Endothelial cell (in vitro differentiated cells): ENCODE data around the gene MICAL3. TPM values are rescaled to one million over a fixed set of nuclear protein-coding genes. Genes with fewer than 3 reads are reported as not detected.

Source experiments
- DNase-seq: peaks from one replicate; pipeline ENCODE4 v3.0.0; 2021; ENCODE audit warnings: low spot score
- H3K27ac Mint-ChIP-seq: one replicate; pipeline ENCODE4 v1.8.0; 2021; ENCODE audit warnings: mixed read lengths, inconsistent platforms; ENCODE audit not compliant: unreplicated experiment
- H3K27me3 Mint-ChIP-seq: one replicate; pipeline ENCODE4 v1.8.0; 2021; ENCODE audit warnings: mild to moderate bottlenecking, moderate library complexity, mixed read lengths, inconsistent platforms; ENCODE audit not compliant: unreplicated experiment
- H3K36me3 Mint-ChIP-seq: one replicate; pipeline ENCODE4 v1.8.0; 2021; ENCODE audit warnings: mild to moderate bottlenecking, low read depth, mixed read lengths, inconsistent platforms; ENCODE audit not compliant: unreplicated experiment
- H3K4me1 Mint-ChIP-seq: one replicate; pipeline ENCODE4 v1.8.0; 2021; ENCODE audit warnings: mild to moderate bottlenecking, mixed read lengths, inconsistent platforms; ENCODE audit not compliant: unreplicated experiment
- H3K4me3 Mint-ChIP-seq: one replicate; pipeline ENCODE4 v1.8.0; 2021; ENCODE audit warnings: mild to moderate bottlenecking, mixed read lengths, inconsistent platforms; ENCODE audit not compliant: unreplicated experiment
- H3K9me3 Mint-ChIP-seq: one replicate; pipeline ENCODE4 v1.8.0; 2021; ENCODE audit warnings: mixed read lengths, inconsistent platforms; ENCODE audit not compliant: unreplicated experiment
- CTCF ChIP-seq: fragments of 200-600 bp; sonication (generic); IDR thresholded peaks from one replicate; pipeline ENCODE4 v1.5.0; 2021; ENCODE audit warnings: antibody characterized with exemption; ENCODE audit not compliant: unreplicated experiment
- total RNA-seq: library from RNA; stranded (reverse); fragmentation: NEBNext Ultra II Directional; extraction: Animal tissue kit (Norgen Biotek cat#: 25700); gene quantifications from one replicate; pipeline ENCODE4 v1.2.1, GENCODE V29; 2021; ENCODE audit not compliant: unreplicated experiment

The MICAL3 gene
- total RNA-seq, 1 donor from 2014 or later = 54.3 TPM

GRCh38 chr22:17924076-17924475, 100.3 kb downstream of the MICAL3 start:
- H3K27me3 Mint-ChIP-seq = peaks cover 2% of the 10 kb centered on the region
- peak overlapping the region; percentile 43 for H3K4me3 Mint-ChIP-seq
- no peak for TF ChIP-seq CTCF
- peaks cover 4% of the 10 kb centered on the region for H3K36me3 Mint-ChIP-seq
- DNase-seq = no peak
- H3K27ac Mint-ChIP-seq = no peak overlapping the region
- H3K9me3 Mint-ChIP-seq = no peaks in the 10 kb centered on the region
- H3K4me1 Mint-ChIP-seq = peaks cover 43% of the 10 kb centered on the region

- no peak for TF ChIP-seq CTCF
- Mint-ChIP-seq H3K27ac (no peak overlapping the region), H3K9me3 (no peaks in the 10 kb centered on the region), H3K4me1 (peaks cover 43% of the 10 kb centered on the region), H3K4me3 (no peak overlapping the region), H3K36me3 (peaks cover 4% of the 10 kb centered on the region), H3K27me3 (peaks cover 2% of the 10 kb centered on the region)
- DNase-seq = no peak
Observed at GRCh38 chr22:17922925-17923903, 101.1 kb downstream of the MICAL3 start.

- peaks cover 2% of the 10 kb centered on the region for H3K27me3 Mint-ChIP-seq
- peaks cover 4% of the 10 kb centered on the region for H3K36me3 Mint-ChIP-seq
- no peak for DNase-seq
- no peaks in the 10 kb centered on the region for H3K9me3 Mint-ChIP-seq
- no peak for TF ChIP-seq CTCF
- H3K4me1 Mint-ChIP-seq = peaks cover 43% of the 10 kb centered on the region
- H3K27ac Mint-ChIP-seq = no peak overlapping the region
- H3K4me3 Mint-ChIP-seq = peak overlapping the region; percentile 16
Observed at GRCh38 chr22:17921871-17922821, 102.2 kb downstream of the MICAL3 start.

- peak overlapping the region; percentile 5 for H3K4me3 Mint-ChIP-seq
- peaks cover 2% of the 10 kb centered on the region for H3K27me3 Mint-ChIP-seq
- H3K9me3 Mint-ChIP-seq = no peaks in the 10 kb centered on the region
- no peak overlapping the region for H3K27ac Mint-ChIP-seq
- peaks cover 43% of the 10 kb centered on the region for H3K4me1 Mint-ChIP-seq
- no peak for TF ChIP-seq CTCF
- DNase-seq = no peak
- peaks cover 4% of the 10 kb centered on the region for H3K36me3 Mint-ChIP-seq
Observed at GRCh38 chr22:17920992-17921650, 103.2 kb downstream of the MICAL3 start.
